Cardiac fibroblast (primary cell): ENCODE measurements around the gene NR2C2AP.
"Not testable (repeated sequence)": the region's sequence is repeated elsewhere in the genome, so short reads cannot be mapped to it uniquely, and the experiment has no call there.

ENCODE experiments used
- DNase-seq, 2 donors: peaks; one replicate each; pipeline versions ENCODE4 v3.0.0 to v3.0.0-alpha.2; 2010; ENCODE audit warnings: low read depth in 2 of 2
- H3K4me3 ChIP-seq, 2 donors: replicated peaks in 1 of 2; 1 replicate in 1 of 2; 2 replicates in 1 of 2; pipeline ENCODE4 v1.5.1; 2011; ENCODE audit warnings: low read depth in 2 of 2, low read length in 2 of 2, mild to moderate bottlenecking in 2 of 2, moderate library complexity in 1 of 2
- CTCF ChIP-seq: IDR thresholded peaks from one replicate; pipeline ENCODE4 v1.5.1; 2011; ENCODE audit warnings: low read depth, mild to moderate bottlenecking, low read length, inconsistent platforms

The NR2C2AP gene

GRCh38 chr19:19226204-19226603 is 23.0 kb upstream of the NR2C2AP start:
- no peak for DNase-seq
- H3K4me3 ChIP-seq: no peak overlapping the region
- TF ChIP-seq CTCF: no peak

GRCh38 chr19:19224852-19225494 is 21.8 kb upstream of the NR2C2AP start:
- peak overlapping the region in 1 of 2 donors; percentile 18 for H3K4me3 ChIP-seq
- peak; percentile 54 to 55 for DNase-seq
- TF ChIP-seq CTCF: peak; percentile 61

- H3K4me3 ChIP-seq: no peak overlapping the region
These were observed 21.1 kb upstream of the NR2C2AP start for GRCh38 chr19:19224150-19224851.

GRCh38 chr19:19223636-19224035 is 20.4 kb upstream of the NR2C2AP start:
- H3K4me3 ChIP-seq: no peak overlapping the region
- no peak for DNase-seq
- TF ChIP-seq CTCF: no peak

More at GRCh38 chr19:19224150-19224851, 21.1 kb upstream of the NR2C2AP start:
- no peak for DNase-seq
- TF ChIP-seq CTCF: no peak

- H3K4me3 ChIP-seq: no peak overlapping the region
- TF ChIP-seq CTCF: no peak
- DNase-seq: no peak
These were observed 19.8 kb upstream of the NR2C2AP start for GRCh38 chr19:19223060-19223459.

GRCh38 chr19:19221000-19221399 is 17.8 kb upstream of the NR2C2AP start:
- DNase-seq, H3K4me3 ChIP-seq: not testable (repeated sequence)

- TF ChIP-seq CTCF: no peak
- H3K4me3 ChIP-seq: no peak overlapping the region
- no peak for DNase-seq
These were observed 15.7 kb upstream of the NR2C2AP start for GRCh38 chr19:19218911-19219310.
